SK-N-DZ (cell line): ENCODE measurements around the gene ARMS2.

Experiments
- DNase-seq: peaks from one replicate; pipeline ENCODE4 v3.0.0-alpha.2; 2015; ENCODE audit warnings: low spot score

Gene ARMS2

DNA sequence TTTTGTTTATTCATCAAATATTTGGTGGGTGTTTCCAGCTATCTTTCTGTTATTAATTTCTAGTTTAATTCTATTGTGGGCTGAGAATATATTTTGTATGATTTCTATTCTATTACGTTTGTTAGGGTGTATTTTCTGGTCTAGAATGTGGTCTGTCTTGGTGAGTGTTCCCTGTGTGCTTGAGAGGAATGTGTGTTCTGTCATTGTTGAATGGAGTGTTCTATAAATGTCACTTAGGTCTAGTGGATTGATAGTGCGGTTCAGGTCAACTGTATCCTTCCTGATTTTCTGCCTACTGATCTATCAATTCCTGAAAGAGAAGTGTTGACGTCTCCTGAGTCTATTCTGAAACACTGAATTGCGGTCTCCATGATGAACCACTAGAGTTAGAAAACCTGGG lies 15.4 kb downstream of the ARMS2 start:
- no peak for DNase-seq

DNA sequence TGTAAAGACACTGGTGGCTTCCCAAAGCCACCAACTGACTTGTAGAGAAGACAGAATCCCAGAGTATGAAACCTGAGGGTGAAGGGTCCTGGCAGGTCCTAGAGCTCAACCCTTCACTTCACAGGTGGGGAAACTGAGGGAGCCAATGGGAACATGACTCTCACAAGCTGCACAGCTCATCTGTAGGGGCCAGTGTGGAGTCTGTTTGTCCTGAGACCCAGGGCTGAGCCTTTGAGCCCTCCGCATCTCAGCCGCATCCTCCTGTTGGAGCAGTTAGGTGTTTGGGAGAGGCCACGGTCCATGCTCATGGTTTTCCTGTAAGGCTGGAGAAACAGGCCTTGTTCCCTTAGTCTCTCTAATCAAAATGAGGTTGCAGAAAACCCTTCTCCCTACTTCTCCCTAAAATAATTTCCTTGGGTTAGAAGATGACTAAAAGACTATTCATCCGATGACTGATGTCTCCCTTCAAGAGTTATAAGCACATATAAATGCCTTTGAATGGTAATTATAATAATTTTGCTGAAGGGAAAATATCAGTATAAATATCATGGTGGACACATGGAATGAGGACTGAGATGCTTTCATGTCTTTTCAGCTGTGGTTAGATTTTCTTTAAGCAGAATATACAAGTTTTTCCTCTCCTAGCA lies 17.2 kb downstream of the ARMS2 start:
- DNase-seq, result no peak

DNA sequence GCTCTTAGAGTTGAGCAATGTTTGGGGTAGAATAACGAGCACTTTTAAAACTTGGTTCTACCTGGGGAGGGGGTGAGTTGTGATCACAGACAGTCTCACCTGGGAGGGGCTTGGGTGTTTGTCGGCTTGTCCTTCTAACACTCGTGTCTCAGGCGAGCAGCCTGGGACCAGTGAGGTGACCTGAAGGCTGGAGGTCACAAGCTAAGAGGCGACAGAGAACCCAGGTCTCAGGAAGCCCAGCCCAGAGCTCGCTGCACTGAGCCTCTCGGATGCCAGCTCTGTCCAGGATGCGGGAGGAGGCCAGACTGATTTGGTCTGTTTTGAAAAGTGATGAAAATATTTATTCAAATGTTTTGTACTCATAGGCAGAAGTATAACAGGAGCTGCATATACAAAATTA lies 18.7 kb downstream of the ARMS2 start:
- no peak for DNase-seq

DNA sequence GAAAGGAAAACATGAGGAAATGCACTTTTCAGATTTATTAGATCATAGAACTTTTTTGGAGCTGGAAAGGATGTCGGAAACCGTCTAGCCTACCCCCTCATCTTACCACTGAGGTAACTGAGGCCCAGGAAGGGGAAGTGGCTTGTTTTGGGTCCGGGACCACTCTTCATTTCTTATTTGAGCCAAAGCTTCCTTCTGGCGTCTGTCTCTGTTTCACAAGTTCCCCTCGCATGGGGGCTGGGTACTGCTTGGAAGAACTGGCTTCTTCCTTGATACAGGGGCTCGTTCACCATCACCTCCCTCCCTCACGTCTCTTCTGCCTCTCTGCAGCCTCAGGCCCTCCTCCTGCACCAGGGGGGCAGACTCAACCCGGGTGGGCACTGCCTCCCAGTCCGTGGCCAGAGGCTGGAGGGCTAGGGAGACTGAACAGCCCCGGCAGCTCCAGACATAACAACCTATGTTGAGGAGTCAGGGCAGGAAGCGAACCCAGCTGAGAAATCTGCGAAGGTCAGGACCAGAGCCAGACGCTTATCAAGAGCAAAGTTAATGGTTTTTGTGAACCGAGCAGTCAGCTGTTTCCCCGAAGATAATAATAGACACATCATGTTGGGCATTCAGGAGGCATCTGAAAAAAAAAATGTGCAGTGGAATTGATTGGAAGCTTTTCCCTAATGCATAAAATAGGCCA lies 19.8 kb downstream of the ARMS2 start:
- DNase-seq, result no peak

DNA sequence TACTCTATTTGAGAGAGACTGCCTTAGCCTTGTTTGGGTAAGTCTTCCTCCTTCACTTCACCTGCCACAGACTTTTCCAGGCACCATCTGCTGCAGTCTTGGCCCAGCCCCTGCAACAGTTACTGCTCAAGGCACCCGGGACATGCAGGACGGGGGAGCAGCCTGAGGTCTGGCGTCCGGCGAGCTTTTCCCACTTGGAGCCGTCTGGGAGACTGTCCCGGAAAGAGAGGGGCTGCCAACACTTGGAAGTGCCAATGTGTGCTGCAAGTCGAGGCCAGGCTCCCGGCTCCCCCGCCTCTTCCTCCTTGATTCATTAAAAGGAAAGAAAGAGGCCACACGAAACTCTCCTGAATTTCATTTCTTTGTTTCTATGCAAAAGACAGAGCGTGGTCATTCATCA lies 20.6 kb downstream of the ARMS2 start:
- DNase-seq, result no peak

DNA sequence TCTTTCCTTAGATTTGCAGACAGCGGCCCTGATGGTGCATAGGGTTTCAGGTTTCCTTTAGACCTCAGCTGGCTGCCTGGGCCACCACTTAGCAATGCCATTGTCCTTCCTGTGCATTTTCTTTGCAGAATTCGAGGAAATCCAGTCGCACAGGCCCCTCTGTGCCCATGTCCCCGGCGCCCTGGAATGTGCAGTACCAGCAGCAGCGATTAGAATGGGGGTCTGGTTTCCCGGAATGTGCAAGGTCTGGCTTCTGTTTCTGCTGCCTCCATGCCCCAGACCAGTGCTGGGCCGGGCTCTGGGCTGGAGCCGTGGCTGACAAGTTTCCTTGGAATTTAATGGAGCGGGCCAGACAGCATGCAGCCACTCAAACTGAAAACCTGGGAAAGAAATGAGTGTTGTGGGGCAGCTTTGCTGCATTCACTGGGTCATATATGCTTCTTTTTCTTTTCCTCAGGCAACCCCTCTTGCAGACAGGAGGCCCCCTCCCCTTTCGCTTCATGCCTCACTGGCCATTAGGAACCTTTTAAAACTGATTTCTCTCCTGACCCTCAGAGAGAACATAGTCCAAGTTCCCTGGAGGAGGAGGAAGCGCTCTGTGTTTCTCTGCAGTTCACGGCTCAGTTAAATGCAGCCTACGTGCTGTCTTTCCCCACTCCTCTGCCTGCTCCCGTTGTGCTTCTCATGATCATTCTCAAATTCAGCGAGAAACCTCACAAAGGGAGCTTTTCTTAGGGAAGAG lies 21.3 kb downstream of the ARMS2 start:
- no peak for DNase-seq

DNA sequence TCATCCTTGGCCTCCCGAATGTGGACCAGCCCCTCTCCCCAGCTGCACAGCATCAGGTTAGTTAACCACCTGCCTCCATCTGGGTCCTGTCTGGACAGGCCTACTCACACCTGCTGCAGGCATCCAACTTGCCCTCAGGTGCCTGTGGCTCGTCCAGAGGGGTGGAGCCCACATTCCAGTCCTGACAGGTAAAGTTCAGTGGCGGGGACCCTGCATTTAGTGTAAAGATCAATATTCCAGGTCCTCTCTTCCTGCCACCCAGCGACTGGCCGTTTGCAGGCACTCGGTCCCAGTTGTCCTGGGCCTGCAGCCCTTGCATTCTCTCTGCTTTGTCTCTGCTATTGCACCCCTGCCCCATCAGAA lies 21.9 kb downstream of the ARMS2 start:
- no peak for DNase-seq

DNA sequence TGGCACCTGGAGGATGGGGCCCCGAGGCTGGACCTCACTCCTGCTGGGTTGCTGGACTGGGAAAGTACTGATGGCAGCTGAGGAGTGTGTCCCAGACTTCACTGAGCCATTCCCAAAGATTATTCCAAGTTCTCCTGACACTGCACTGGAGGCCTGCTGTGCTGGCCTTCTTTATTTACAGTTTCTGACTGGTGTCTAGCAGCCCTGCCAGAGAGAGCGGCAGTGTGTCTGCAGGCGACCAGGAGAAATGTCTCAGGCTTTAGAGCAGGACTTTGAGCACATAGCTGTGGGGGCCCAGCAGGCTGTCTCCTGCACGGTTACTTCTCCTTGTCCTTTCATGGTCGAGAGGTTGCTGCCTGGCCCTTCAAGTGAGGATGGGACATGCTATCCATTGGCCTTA lies 23.0 kb downstream of the ARMS2 start:
- DNase-seq, result no peak

DNA sequence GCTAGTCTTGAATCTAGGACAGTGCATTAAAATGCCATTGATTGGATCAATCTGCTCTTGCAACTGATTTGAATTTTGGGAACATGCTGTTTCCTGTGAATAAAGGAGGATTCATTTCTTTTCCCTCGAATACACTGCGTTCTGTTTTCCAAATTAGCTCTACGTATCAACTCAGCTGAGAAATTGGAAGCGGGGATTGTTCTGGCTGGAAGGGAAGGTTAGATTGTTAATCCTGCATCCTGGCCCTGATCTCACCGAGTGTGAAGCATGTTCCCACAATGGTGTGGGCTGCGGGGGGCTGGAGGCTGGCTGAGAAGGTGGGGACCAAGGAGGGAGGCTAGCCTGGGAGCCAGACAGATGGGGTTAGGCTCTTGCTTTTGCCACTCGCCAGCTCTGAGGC lies 24.5 kb downstream of the ARMS2 start:
- no peak for DNase-seq

DNA sequence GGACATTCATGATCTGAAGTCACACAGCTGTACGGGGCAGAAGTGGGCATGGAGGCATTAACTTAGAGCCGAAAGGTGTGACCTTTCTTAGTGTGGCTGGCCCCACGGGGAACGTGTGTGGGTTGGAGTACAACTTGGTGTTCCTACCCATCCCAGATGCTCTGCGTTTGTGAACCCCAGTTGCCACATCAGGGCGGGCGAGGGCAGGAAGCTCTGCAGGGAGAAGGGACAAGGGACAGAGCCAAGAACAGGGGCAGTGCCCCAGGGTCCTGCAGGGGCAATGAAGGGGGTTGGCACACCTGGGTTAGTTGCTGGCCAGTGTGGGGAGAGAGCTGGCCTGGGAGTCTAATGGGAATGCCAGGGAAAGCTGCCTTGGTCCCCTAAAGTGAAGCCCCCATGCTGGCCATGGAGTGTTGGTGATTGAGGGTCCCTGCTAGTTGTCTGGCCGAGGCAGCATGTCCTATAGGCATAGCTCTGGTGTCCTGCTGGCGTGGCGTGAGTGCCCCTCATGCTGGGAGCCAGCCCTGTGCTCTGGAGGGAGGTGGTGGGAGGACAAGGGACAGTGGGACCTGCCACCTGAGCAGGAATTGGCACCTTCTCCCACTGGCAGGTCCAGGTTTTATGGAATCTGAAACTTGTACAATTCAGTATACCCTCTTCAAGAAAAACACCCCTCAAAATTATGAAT lies 25.8 kb downstream of the ARMS2 start:
- no peak for DNase-seq

DNA sequence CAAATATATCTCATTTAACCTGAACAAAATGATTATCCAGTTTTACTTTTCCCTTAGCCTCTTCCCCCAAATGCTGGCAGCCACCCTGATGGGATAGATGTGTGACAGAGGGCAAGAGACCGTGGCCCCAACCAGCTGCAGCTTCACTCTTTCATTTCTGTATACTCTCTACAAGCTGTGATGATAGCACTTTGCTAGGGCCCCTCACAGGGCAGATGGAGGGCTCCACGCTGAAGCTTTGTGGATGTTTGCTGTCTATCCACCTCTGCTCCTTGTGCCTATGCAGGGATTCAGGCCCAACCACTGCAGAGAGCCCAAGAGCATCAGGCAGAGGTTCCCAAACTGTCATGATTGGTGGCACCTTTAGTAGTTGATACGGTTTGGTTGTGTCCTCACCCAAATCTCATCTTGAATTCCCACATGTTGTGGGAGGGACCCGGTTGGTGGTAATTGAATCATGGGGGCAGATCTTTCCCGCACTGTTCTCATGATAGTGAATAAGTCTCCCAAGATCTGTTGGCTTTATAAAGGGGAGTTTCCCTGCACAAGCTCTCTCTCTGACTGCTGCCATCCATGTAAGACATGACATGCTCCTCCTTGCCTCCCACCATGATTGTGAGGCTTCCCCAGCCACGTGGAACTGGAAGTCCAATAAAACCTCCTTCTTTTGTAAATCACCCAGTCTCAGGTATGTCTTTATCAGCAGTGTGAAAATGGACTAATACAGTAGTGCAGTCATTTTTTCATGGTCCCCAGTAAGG lies 27.0 kb downstream of the ARMS2 start:
- DNase-seq, result no peak

DNA sequence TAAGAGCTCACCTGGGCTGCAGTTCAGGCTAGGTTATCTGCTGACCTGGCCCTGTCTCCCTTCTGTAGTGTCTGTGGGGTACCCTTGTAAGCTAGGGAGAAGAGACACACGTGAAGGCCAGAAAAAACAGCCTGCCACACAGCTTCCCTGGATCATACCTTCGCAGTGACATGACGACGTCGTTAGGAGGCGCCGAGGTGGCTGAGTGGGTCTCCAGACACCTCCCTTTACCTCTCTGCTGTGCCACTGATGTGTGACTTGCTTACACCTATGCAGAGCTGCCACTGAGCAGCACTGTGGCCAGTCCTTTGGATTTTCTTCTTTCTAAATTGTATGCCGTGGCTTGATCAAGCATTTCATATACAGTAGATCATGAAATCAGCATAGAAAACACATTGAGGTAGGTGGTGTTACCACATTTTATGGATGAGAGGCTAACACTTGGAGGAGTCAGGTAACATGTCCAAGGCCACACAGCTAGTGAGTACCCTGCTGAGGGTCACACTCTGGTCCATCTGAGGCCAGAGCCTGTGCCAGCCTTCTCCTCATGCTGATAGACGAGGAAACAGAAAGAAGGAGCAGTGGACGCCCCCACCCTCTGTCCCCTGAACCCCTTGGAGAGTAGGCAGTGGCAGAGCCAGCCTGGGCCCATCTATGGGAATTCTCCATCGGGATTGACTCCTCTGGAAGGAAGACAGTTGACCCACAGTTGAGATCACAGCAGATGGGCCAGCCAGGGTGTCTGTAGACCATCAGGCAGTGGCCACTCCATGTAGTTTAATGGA lies 30.0 kb downstream of the ARMS2 start:
- no peak for DNase-seq

DNA sequence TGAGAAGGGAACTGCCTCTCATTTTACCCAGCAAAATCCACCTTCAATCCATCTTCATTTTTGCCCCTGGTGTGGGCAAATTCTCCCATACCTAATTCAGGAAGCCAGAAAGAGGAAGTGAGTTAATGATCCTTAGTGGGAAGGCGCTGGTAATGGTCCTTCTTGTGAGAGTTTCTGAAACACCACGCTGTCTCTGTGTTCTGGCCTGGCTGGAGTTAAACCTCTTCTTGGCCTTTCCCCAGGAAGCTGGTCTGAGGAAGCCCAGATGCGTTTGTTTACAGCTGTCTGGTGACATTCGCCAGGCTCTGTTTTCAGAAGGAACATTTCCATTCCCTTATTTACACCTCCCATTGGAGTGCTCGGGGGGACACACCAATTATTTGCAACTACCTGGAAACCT lies 31.2 kb downstream of the ARMS2 start:
- DNase-seq, result no peak

DNA sequence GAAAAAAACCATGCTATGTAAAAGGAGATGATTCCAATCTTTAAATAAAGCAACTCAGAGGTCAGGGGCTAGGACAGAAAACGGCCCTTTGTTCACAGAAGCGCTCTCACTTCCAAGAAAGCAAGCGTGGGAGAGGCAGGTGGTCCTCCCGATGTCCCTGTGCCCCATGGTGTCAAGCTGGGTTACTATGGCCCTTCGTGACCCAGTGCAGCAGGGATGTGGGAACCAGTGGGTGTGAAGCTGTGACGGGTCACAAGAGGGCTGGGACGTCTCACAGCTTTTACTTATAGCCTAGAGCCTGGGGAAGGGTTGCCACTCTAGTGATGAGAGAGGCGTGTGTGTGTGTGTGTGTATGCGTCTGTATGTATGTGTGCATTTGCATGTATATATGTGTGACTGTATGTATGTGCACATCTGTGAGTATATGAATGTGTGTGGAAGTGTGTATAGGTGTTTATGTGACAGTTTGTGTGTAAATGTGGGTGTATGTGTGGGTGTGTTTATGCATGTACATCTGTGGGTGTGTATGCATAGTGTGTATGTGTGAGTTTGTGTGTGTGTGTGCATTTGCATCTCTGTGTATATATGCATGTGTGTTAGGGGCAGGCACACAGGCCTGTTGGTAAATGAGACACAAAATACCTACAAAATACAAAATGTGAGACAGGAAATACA lies 32.1 kb downstream of the ARMS2 start:
- DNase-seq, result no peak

DNA sequence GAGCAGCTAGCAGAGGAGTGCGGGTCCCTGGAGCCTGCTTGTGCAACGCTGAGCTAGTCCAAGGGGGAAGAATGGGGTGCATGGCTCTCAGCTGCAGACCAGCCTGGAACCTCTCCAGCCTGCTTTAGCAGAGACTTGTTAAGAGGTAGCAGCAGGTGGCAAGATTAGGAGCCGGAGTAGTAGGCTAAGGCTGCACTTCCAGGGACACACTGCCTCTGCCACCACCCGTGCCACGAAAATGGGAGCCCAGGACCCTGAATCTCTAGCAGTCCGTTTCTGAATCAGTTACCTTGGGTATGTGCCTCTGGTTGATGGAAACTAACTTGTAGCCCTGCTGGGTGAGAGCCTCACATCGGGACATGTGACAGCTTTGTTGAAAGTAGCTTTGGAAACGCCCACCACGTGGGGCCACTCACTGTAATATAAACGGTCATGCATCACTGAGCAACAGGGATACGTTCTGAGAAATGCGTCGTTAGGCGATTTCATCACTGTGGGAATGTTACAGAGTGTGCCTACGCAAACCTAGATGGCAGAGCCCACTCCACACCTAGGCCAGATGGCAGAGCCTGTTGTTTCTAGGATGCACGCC lies 32.8 kb downstream of the ARMS2 start:
- DNase-seq, result peak; percentile 24

DNA sequence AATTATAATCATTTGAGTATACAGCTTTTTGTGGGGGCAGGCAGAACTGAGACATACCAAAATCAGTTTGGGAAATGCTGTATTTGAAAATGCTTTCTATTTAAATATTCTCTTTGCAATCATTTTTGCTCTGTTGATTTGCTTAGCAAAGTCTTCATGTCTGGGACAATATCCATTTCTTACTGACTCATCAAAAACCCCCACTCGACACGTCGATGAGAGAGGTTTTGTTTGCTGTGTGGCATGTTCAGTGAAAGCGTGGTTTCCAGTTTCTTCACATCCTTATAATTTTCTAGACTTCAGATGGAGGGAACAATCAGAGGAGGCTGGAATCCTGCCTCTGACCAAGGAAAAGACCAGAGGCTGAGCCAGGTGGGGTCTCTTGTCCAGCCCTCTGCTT lies 35.8 kb downstream of the ARMS2 start:
- no peak for DNase-seq

DNA sequence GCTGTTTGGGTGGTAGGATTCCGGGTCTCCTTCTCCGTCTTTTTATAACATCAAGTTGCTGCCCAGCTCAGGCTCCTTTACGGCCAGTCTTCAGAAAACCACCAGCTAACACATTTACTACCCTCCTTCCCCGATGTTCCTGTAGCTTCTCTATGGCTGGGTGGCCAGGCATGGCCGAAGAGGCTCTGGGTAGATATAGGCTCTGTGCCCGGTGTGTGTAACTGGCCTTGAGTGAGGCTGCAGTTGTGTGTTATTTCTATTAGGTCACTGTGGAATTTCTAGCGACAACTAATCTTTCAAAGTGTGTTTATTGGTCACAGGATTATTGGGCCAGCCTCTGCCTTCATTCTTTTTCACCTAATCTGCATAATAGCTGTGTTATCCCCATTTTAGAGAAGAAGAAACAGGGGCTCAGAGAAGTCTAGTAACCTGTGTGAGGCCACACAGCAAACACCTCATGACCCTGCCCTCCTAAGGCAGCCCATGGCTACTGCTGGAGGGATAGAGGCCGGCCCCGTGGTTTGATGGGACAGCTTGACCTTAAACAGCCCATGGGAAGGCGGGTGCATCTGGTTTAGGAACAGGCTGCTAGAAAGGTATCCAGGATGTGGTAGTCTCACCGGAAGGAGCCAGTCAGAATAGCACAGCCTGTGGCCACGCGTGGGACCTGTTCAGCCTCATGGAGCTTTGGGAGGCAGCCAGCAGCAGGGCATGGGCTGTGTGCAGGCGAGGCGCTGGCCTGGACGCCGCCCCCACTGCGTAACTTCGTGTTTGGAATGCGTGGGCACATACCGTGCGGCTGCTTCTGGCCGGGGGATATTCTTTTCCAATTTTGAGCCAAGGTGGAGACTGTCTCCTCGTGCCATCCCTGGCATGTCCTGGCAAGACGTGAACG lies 36.6 kb downstream of the ARMS2 start:
- DNase-seq, result no peak

DNA sequence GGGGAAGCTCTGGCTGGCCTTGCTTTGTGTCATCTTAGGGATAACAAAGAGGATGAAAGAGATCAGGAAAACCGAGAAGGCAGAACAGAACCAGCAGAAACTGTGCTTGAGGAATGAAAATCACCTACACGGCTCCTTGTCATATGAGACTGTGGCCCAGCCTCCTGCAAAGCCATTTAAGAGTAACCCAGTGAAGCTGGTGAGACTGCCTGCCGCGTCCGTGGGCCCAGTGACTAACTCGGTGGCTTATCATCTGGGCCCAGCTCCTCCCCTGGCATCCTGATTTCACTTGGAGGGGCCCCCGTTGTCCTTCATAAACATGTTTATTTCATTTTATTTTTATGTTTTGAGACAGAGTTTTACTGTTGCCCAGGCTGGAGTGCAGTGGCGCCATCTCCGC lies 37.6 kb downstream of the ARMS2 start:
- DNase-seq, result no peak

DNA sequence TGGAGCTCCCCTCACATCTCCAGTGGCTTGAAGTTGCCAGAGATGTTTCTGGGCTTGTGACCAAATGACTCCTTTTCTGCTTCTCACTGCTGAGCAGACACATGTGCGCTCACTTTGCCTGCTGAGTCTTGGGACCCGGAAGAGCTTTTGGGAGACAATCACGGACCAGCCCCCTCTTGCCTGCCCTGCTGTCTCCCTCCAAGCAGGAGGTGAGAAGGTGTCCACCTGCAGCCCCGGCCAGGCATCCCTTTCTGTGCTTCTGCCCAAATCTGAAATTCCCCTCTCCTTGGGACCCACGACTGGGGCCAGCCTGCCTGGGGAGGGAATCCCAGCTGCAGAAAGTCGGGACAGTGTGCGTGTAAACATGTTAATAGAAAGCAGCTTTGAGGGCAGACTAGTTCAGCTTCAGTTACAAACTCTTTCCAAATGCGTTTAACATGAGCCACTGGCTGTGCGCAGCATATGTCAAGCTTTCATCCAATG lies 38.6 kb downstream of the ARMS2 start:
- DNase-seq, result no peak
